Activated CD4-positive, alpha-beta T cell treated with anti-CD3 and anti-CD28 coated beads for 4 hours (primary cell): ENCODE measurements around the gene KRT12.

Source experiments
- DNase-seq, 2 donors: peaks; one replicate each; pipeline ENCODE4 v3.0.0-alpha.2; 2020

Gene KRT12

GRCh38 chr17:40866838-40867237 lies at the start of gene KRT12:
Gene KRT12, minus strand, starts transcription at chr17:40867223. Its CDS starts 37 bp downstream, at chr17:40867186.
- DNase-seq = no peak

GRCh38 chr17:40916366-40916765 lies 49.3 kb upstream of the KRT12 start:
- no peak for DNase-seq

- DNase-seq = no peak
Measured at GRCh38 chr17:40915721-40916256, 48.8 kb upstream of the KRT12 start.

- no peak for DNase-seq
Measured at GRCh38 chr17:40915199-40915661, 48.2 kb upstream of the KRT12 start.

GRCh38 chr17:40914075-40914855 lies 47.2 kb upstream of the KRT12 start:
- no peak for DNase-seq

- DNase-seq = no peak
Measured at GRCh38 chr17:40912486-40913210, 45.6 kb upstream of the KRT12 start.

- no peak for DNase-seq
Measured at GRCh38 chr17:40910441-40910841, 43.4 kb upstream of the KRT12 start.

GRCh38 chr17:40909755-40910154 lies 42.7 kb upstream of the KRT12 start:
- no peak for DNase-seq

- DNase-seq = peak; percentile 66 to 70
Measured at GRCh38 chr17:40909351-40909750, 42.3 kb upstream of the KRT12 start.

GRCh38 chr17:40906613-40907012 lies 39.6 kb upstream of the KRT12 start:
- no peak for DNase-seq

GRCh38 chr17:40905370-40905769 lies 38.3 kb upstream of the KRT12 start:
- no peak for DNase-seq

GRCh38 chr17:40903129-40903847 lies 36.3 kb upstream of the KRT12 start:
- no peak for DNase-seq

GRCh38 chr17:40902498-40902897 lies 35.5 kb upstream of the KRT12 start:
- DNase-seq = no peak

- DNase-seq = no peak
Measured at GRCh38 chr17:40901981-40902474, 35.0 kb upstream of the KRT12 start.

GRCh38 chr17:40900809-40901356 lies 33.9 kb upstream of the KRT12 start:
- no peak for DNase-seq

- DNase-seq = no peak
Measured at GRCh38 chr17:40896916-40897455, 30.0 kb upstream of the KRT12 start.

- no peak for DNase-seq
Measured at GRCh38 chr17:40895106-40895730, 28.2 kb upstream of the KRT12 start.

GRCh38 chr17:40888196-40888720 lies 21.2 kb upstream of the KRT12 start:
- no peak for DNase-seq

- no peak for DNase-seq
Measured at GRCh38 chr17:40886090-40886489, 19.1 kb upstream of the KRT12 start.

GRCh38 chr17:40884708-40885512 lies 17.9 kb upstream of the KRT12 start, which contains the start of gene KRT20:
Gene KRT20, minus strand, starts transcription at chr17:40885242. Its CDS starts 57 bp downstream, at chr17:40885185.
- DNase-seq = no peak
